Cardiac muscle cell (in vitro differentiated cells and primary cell): ENCODE data around the gene ARFGAP1. TPM values are rescaled to one million over a fixed set of nuclear protein-coding genes. Genes with fewer than 3 reads are reported as not detected.

Source experiments
- DNase-seq, 2 donors: peaks; one replicate each; pipeline versions ENCODE4 v3.0.0 to v3.0.0-alpha.2; 2010 to 2017; ENCODE audit warnings: low read depth in 1 of 2, low spot score in 1 of 2
- H3K27ac ChIP-seq: fragments of 200-600 bp; sonication (generic); 2 replicates; pipeline ENCODE4 v1.5.1; 2016
- H3K27me3 ChIP-seq: fragments of 200-600 bp; sonication (generic); 2 replicates; pipeline ENCODE4 v1.6.0; 2016; ENCODE audit warnings: control low read depth
- H3K36me3 ChIP-seq: fragments of 200-600 bp; sonication (generic); 2 replicates; pipeline ENCODE4 v1.5.1; 2016; ENCODE audit warnings: control low read depth
- H3K4me1 ChIP-seq: fragments of 200-600 bp; sonication (generic); 2 replicates; pipeline ENCODE4 v1.8.1; 2017; ENCODE audit warnings: low read depth, mild to moderate bottlenecking, mixed run types
- H3K4me3 ChIP-seq: fragments of 200-600 bp; sonication (generic); 2 replicates; pipeline ENCODE4 v1.5.1; 2016; ENCODE audit warnings: mild to moderate bottlenecking
- H3K9me3 ChIP-seq: fragments of 200-600 bp; sonication (generic); 2 replicates; pipeline ENCODE4 v1.5.1; 2017; ENCODE audit warnings: low read depth, mild to moderate bottlenecking, control low read depth
- polyA plus RNA-seq: library from polyadenylated mRNA; unstranded; fragments of >200 nt; fragmentation: Nextera tagmentation; extraction: Ambion mirVana; gene quantifications from 2 replicates; pipeline ENCODE4 v1.2.1, GENCODE V29; 2016
- total RNA-seq: library from RNA; depleted of rRNA; stranded (reverse); fragments of >200 nt; gene quantifications from 2 replicates; pipeline ENCODE4 v1.2.3, GENCODE V29; 2016
- TF ChIP-seq, protein P1 (sequence below): IDR thresholded peaks from 2 replicates; pipeline ENCODE4 v1.5.1; 2012; ENCODE audit warnings: low read depth, mild to moderate bottlenecking, low read length

Gene ARFGAP1
- total and polyA plus RNA-seq, 2 experiments from 2014 or later: 85.3 to 96.5 TPM

- H3K4me1 ChIP-seq: no peaks in the 10 kb centered on the region
Measured at GRCh38 chr20:63284981-63285524, 12.4 kb downstream of the ARFGAP1 start.

DNA sequence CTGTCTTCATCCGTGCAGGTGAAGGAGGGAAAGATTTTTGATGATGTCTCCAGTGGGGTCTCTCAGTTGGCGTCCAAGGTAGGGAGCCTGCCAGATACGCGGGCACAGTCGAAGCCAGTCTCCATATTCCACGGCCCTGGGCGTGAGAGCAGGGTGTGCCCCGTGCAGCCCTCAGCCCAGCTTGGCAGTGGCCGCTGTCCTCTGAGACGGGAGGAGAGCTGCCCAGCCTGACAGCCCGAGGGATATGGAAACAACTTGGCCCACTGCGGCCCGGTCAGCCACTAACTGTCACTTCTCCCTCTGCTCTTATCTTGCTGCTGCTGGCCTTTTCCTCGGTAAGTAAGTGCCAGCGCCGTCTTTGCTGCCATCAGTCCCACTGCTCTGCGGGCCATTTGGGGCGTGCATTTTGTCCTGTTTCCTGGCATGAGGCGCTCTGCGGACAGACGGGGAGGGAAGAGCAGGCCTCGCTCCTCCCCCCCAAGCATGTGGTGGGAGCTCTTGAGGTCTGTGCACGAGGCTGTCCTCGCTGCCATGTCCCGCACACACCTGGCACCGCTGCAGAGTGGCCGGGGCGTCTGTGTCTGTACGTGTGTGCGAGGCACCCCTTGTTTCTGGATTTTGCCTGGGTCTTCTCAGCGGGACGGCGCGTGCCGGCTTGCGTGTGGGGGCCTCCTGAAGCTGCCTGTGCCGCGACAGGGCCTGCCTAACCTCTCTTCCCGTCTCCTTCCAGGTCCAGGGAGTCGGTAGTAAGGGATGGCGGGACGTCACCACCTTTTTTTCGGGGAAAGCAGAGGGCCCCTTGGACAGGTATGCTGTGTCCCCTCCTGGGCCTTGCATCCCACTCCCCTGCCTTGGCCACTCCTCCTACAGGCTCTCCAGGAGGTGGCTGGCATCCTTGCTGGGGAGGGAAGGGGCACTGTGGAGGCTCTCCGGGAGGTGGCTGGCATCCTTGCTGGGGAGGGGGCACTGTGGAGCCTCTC, 13.3 kb downstream of the ARFGAP1 start:
- TF ChIP-seq, protein P1, sequence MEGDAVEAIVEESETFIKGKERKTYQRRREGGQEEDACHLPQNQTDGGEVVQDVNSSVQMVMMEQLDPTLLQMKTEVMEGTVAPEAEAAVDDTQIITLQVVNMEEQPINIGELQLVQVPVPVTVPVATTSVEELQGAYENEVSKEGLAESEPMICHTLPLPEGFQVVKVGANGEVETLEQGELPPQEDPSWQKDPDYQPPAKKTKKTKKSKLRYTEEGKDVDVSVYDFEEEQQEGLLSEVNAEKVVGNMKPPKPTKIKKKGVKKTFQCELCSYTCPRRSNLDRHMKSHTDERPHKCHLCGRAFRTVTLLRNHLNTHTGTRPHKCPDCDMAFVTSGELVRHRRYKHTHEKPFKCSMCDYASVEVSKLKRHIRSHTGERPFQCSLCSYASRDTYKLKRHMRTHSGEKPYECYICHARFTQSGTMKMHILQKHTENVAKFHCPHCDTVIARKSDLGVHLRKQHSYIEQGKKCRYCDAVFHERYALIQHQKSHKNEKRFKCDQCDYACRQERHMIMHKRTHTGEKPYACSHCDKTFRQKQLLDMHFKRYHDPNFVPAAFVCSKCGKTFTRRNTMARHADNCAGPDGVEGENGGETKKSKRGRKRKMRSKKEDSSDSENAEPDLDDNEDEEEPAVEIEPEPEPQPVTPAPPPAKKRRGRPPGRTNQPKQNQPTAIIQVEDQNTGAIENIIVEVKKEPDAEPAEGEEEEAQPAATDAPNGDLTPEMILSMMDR: no peak
- Histone ChIP-seq H3K27ac (no peak overlapping the region), H3K9me3 (no peaks in the 10 kb centered on the region), H3K4me3 (no peak overlapping the region), H3K4me1 (no peaks in the 10 kb centered on the region), H3K27me3 (no peaks in the 10 kb centered on the region), H3K36me3 (peaks cover 15% of the 10 kb centered on the region)
- no peak for DNase-seq

More at GRCh38 chr20:63284981-63285524, 12.4 kb downstream of the ARFGAP1 start:
- Histone ChIP-seq H3K27me3 (no peaks in the 10 kb centered on the region), H3K4me3 (no peak overlapping the region), H3K9me3 (no peaks in the 10 kb centered on the region), H3K27ac (no peak overlapping the region), H3K36me3 (peaks cover 18% of the 10 kb centered on the region)
- no peak for DNase-seq
- TF ChIP-seq, protein P1: no peak

DNA sequence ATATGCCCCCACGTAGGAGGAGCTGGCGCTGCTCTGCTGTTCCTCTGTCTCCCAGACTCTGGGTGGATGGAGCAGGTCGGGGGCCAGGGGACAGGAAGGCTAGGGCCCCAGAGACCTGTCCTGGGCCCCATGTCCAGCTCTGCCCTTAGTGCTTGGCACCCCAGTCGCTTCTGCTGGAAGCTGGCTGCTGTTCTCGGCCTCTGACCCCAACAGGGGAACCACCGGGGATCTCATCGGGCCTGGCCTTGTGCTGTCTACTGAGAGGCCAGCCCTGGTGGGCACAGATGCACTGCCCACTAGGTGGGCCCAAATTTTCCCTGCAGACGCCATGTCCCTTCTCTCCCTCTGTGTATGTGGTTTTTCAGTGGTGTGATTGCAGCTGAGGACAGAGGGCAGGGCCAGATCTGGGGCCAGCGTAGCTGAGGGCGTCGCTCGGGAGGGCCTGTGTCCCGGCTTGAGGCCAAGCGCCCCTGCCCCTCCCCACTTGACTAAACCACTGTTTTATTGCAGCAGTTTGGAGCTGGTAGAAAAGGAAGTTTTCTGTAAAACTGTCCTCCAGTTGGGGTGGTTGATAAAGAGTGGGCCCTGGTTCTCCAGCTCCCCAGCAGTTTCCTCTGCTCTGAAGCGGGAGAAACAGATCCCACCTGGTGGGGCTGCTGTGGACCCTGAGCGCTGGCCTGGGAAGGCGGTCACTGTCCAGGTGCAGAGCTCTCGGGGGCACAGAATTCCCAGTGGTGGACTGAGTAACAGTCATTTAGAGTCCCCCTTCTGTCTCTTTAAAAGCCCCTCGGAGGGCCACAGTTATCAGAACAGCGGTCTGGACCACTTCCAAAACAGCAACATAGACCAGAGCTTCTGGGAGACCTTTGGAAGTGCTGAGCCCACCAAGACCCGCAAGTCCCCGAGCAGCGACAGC, 14.4 kb downstream of the ARFGAP1 start:
- Histone ChIP-seq H3K4me3 (no peak overlapping the region), H3K27ac (no peak overlapping the region), H3K27me3 (no peaks in the 10 kb centered on the region), H3K4me1 (no peaks in the 10 kb centered on the region), H3K9me3 (no peaks in the 10 kb centered on the region), H3K36me3 (peaks cover 15% of the 10 kb centered on the region)
- DNase-seq: no peak
- TF ChIP-seq, protein P1: no peak

DNA sequence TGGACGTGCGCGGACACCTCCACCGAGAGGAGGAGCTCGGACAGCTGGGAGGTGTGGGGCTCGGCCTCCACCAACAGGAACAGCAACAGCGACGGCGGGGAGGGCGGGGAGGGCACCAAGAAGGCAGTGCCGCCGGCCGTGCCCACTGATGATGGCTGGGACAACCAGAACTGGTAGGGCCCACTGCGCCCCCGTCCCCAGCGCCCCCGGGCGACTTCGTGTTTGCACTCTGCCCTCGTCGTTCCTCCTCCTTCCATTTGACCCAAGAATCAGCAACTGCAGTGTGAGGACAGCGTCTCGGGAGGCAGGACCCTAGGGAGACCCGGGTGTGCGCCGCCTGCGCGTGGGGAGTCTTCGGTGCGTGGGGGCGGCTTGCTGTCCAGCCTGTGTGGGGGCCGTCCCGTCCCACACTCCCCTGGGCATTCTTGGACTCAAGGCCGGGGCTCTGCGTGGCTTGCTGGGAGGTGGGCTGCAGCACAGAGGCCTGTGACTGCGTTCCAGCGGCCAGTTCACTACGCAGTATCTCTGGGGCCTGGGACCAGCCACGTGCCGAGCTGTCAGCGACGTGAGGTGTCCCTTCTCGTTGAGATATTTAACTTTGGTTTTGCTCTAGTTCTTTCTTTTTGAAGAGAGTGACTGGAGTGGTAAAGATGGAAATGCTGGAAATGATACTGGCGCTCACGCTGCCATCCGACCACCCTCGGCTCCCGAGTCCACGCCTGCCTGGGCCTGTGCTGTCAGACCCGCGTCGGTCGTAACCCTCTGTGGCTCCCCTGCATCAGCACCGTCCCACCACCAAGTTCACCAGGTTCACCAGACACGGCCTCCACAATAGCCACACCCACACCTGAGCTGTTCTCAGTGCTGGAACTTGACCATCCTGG, 15.3 kb downstream of the ARFGAP1 start:
- no peak overlapping the region for H3K4me3 ChIP-seq
- DNase-seq: no peak
- H3K36me3 ChIP-seq: peaks cover 14% of the 10 kb centered on the region
- no peak overlapping the region for H3K27ac ChIP-seq
- TF ChIP-seq, protein P1: no peak
- H3K9me3 ChIP-seq: no peaks in the 10 kb centered on the region
- no peaks in the 10 kb centered on the region for H3K4me1 ChIP-seq
- H3K27me3 ChIP-seq: no peaks in the 10 kb centered on the region
